H9 (cell line): ENCODE results near the gene BSDC1. TPM values are rescaled to one million over a fixed set of nuclear protein-coding genes. Genes with fewer than 3 reads are reported as not detected.

Experiments
- DNase-seq: peaks from one replicate; pipeline ENCODE4 v3.0.0-alpha.2; 2017
- H2AFZ ChIP-seq: one replicate; pipeline ENCODE4 v1.6.1; 2013; ENCODE audit warnings: mild to moderate bottlenecking, low read length, control low read depth, moderate library complexity
- H2AK5ac ChIP-seq: 2 replicates; pipeline ENCODE4 v1.6.1; 2013; ENCODE audit warnings: low read length, control low read depth, mixed read lengths; ENCODE audit not compliant: insufficient read length
- H2BK120ac ChIP-seq: one replicate; pipeline ENCODE4 v1.6.1; 2013; ENCODE audit warnings: low read depth, mild to moderate bottlenecking, low read length, control low read depth, inconsistent platforms; ENCODE audit not compliant: poor library complexity, severe bottlenecking
- H2BK12ac ChIP-seq: 2 replicates; pipeline ENCODE4 v1.6.1; 2013; ENCODE audit warnings: low read length, control low read depth, mixed read lengths, low read depth; ENCODE audit not compliant: insufficient read length
- H2BK15ac ChIP-seq: 2 replicates; pipeline ENCODE4 v1.6.1; 2013; ENCODE audit warnings: low read depth, low read length, control low read depth
- H2BK20ac ChIP-seq: one replicate; pipeline ENCODE4 v1.6.1; 2013; ENCODE audit warnings: low read depth, mild to moderate bottlenecking, low read length, control low read depth, inconsistent platforms; ENCODE audit not compliant: poor library complexity, severe bottlenecking
- H2BK5ac ChIP-seq: 2 replicates; pipeline ENCODE4 v1.6.1; 2013; ENCODE audit warnings: low read length, control low read depth, mixed read lengths; ENCODE audit not compliant: insufficient read length
- H3K14ac ChIP-seq: 2 replicates; pipeline ENCODE4 v1.6.1; 2013; ENCODE audit warnings: low read length, control low read depth; ENCODE audit not compliant: insufficient read depth
- H3K18ac ChIP-seq: 2 replicates; pipeline ENCODE4 v1.6.1; 2013; ENCODE audit warnings: low read depth, mild to moderate bottlenecking, mixed read lengths, low read length, control low read depth; ENCODE audit not compliant: insufficient read length
- H3K23ac ChIP-seq: 2 replicates; pipeline ENCODE4 v1.6.1; 2013; ENCODE audit warnings: low read length, control low read depth, mixed read lengths, low read depth; ENCODE audit not compliant: insufficient read length
- H3K23me2 ChIP-seq: 2 replicates; pipeline ENCODE4 v1.6.1; 2013; ENCODE audit warnings: low read depth, mild to moderate bottlenecking, mixed read lengths, low read length, control low read depth; ENCODE audit not compliant: insufficient read length, poor library complexity, severe bottlenecking
- H3K27ac ChIP-seq: 2 replicates; pipeline ENCODE4 v1.5.1; 2013; ENCODE audit warnings: low read length, control low read depth, mixed read lengths, low read depth; ENCODE audit not compliant: insufficient read length
- H3K27me3 ChIP-seq: 2 replicates; pipeline ENCODE4 v1.6.1; 2013; ENCODE audit warnings: low read length, control low read depth, inconsistent platforms; ENCODE audit not compliant: insufficient read depth
- H3K4ac ChIP-seq: 2 replicates; pipeline ENCODE4 v1.6.1; 2013; ENCODE audit warnings: low read depth, mild to moderate bottlenecking, control low read depth, inconsistent platforms, low read length, moderate library complexity
- H3K4me1 ChIP-seq: 2 replicates; pipeline ENCODE4 v1.6.1; 2013; ENCODE audit warnings: low read length, control low read depth, inconsistent platforms; ENCODE audit not compliant: insufficient read depth
- H3K4me2 ChIP-seq: 2 replicates; pipeline ENCODE4 v1.6.1; 2013; ENCODE audit warnings: low read length, control low read depth, mixed read lengths; ENCODE audit not compliant: insufficient read length, insufficient read depth
- H3K56ac ChIP-seq: 2 replicates; pipeline ENCODE4 v1.6.1; 2013; ENCODE audit warnings: low read depth, mild to moderate bottlenecking, mixed read lengths, low read length, control low read depth; ENCODE audit not compliant: insufficient read length
- H3K79me1 ChIP-seq: 2 replicates; pipeline ENCODE4 v1.6.1; 2013; ENCODE audit warnings: low read depth, mild to moderate bottlenecking, moderate library complexity, low read length, control low read depth, inconsistent platforms; ENCODE audit not compliant: insufficient read depth, poor library complexity, severe bottlenecking
- H3K79me2 ChIP-seq: 2 replicates; pipeline ENCODE4 v1.6.1; 2013; ENCODE audit warnings: low read length, control low read depth, inconsistent platforms; ENCODE audit not compliant: insufficient read depth
- H3K9ac ChIP-seq: 2 replicates; pipeline ENCODE4 v1.6.1; 2013; ENCODE audit warnings: low read length, control low read depth, mixed read lengths; ENCODE audit not compliant: insufficient read length; ENCODE audit errors: extremely low read depth
- H3K9me3 ChIP-seq: one replicate; pipeline ENCODE4 v1.6.1; 2013; ENCODE audit warnings: low read depth, low read length, inconsistent platforms; ENCODE audit not compliant: control insufficient read depth
- H3T11ph ChIP-seq: one replicate; pipeline ENCODE4 v1.6.1; 2013; ENCODE audit warnings: mild to moderate bottlenecking, low read length, control low read depth, inconsistent platforms
- H4K20me1 ChIP-seq: one replicate; pipeline ENCODE4 v1.6.1; 2013; ENCODE audit not compliant: control insufficient read depth, insufficient read length, insufficient read depth
- H4K5ac ChIP-seq: 2 replicates; pipeline ENCODE4 v1.6.1; 2013; ENCODE audit warnings: low read depth, mild to moderate bottlenecking, mixed read lengths, low read length, control low read depth; ENCODE audit not compliant: insufficient read length
- H4K8ac ChIP-seq: replicated peaks from 2 replicates; pipeline ENCODE4 v1.6.1; 2013; ENCODE audit warnings: low read length, control low read depth, mixed read lengths, low read depth; ENCODE audit not compliant: insufficient read length
- H4K91ac ChIP-seq: 2 replicates; pipeline ENCODE4 v1.6.1; 2013; ENCODE audit warnings: low read depth, mild to moderate bottlenecking, moderate library complexity, mixed read lengths, low read length, control low read depth; ENCODE audit not compliant: insufficient read length
- H3K27ac Mint-ChIP-seq, 3 experiments: 2 replicates in 2 of 3; 3 replicates in 1 of 3; pipeline ENCODE4 v1.8.0; 2020 to 2021; ENCODE audit warnings: mixed read lengths in 3 of 3, mild to moderate bottlenecking in 1 of 3, moderate library complexity in 1 of 3
- H3K27me3 Mint-ChIP-seq: 2 replicates; pipeline ENCODE4 v1.8.0; 2021; ENCODE audit warnings: low read depth, mild to moderate bottlenecking, moderate library complexity, mixed read lengths
- H3K36me3 Mint-ChIP-seq, 3 experiments: 2 replicates in 2 of 3; 3 replicates in 1 of 3; pipeline ENCODE4 v1.8.0; 2020 to 2021; ENCODE audit warnings: low read depth in 3 of 3, mixed read lengths in 3 of 3; ENCODE audit not compliant: insufficient read depth in 1 of 3
- H3K4me1 Mint-ChIP-seq, 2 experiments: 2 replicates each; pipeline ENCODE4 v1.8.0; 2020; ENCODE audit warnings: mixed read lengths in 2 of 2
- H3K4me3 Mint-ChIP-seq, 2 experiments: 2 replicates in 1 of 2; 3 replicates in 1 of 2; pipeline ENCODE4 v1.8.0; 2020 to 2021; ENCODE audit warnings: mild to moderate bottlenecking in 2 of 2, mixed read lengths in 2 of 2, moderate library complexity in 1 of 2
- H3K9me3 Mint-ChIP-seq, 2 experiments: 2 replicates in 1 of 2; 3 replicates in 1 of 2; pipeline ENCODE4 v1.8.0; 2020; ENCODE audit warnings: mild to moderate bottlenecking in 2 of 2, mixed read lengths in 2 of 2, moderate library complexity in 1 of 2
- WGBS: extraction: QIAGEN DNeasy Blood & Tissue Kit; methylation state at CpG from one replicate; pipeline ENCODE4 v1.1.7; 2013; ENCODE audit warnings: missing lambda C conversion rate, low lambda C conversion rate, mixed read lengths; ENCODE audit not compliant: insufficient read length; ENCODE audit errors: extremely low coverage; 5-methylcytosine and 5-hydroxymethylcytosine counted together
- total RNA-seq: library from RNA; stranded (reverse); gene quantifications from 2 replicates; pipeline ENCODE4 v1.2.1, GENCODE V29; 2021
- TF ChIP-seq, protein P1 (sequence below): fragments of 200-600 bp; sonication (generic); conservative IDR thresholded peaks from 3 replicates; pipeline ENCODE4 v1.8.0; 2021; ENCODE audit warnings: antibody characterized with exemption, mild to moderate bottlenecking

Gene BSDC1
- total RNA-seq, 1 experiment from 2014 or later = 52.6 TPM

DNA sequence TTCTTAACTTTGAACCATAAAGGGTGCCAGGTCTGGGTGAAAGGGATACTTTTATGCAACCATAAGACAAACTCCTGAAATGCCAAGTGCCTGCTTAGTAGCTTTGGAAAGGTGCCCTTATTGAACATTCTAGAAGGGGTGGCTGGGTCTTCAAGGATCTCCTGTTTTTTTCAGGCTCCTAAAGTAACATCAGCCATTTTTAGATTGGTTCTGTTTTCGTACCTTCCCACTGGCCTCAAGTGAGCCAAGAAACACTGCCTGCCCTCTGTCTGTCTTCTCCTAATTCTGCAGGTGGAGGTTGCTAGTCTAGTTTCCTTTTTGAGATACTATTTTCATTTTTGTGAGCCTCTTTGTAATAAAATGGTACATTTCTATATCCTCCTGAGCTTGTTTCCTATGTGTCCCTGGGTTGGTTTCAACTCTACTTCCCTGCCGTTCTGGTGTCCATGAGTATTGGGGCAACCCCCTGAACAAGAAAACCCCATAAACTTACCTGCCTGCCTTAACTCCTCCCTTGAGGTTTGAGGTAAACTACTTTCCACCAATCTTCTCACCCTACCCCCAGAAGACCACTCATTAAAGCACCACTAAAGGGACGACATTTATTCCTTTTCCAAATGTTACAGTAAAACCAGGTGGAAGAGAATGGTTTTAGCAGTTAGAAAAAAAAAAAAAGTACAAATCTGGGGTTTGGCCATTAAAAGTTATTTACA, 60.8 kb downstream of the BSDC1 start:
- Histone ChIP-seq H3K23me2 (peaks cover 11% of the 10 kb centered on the region), H4K8ac (no peak overlapping the region), H3K27me3 (peaks cover 2% of the 10 kb centered on the region; the same call in 1 of the 2 replicates), H2BK15ac (no peak overlapping the region), H3K4me1 (peaks cover 3% of the 10 kb centered on the region; the same call in 1 of the 2 replicates), H3K56ac (no peak overlapping the region), H3K27ac (no peak overlapping the region), H2BK5ac (no peak overlapping the region), H3K79me1 (no peaks in the 10 kb centered on the region), H2BK120ac (no peak overlapping the region), H4K5ac (no peak overlapping the region), H2AK5ac (no peak overlapping the region), H3K23ac (no peak overlapping the region), H3K9ac (no peak overlapping the region), H3K4ac (no peak overlapping the region), H3K14ac (no peak overlapping the region), H3K18ac (no peak overlapping the region), H4K91ac (no peak overlapping the region), H3K79me2 (peaks cover 6% of the 10 kb centered on the region; the same call in 1 of the 2 replicates), H2BK12ac (no peak overlapping the region), H3K9me3 (no peaks in the 10 kb centered on the region), H4K20me1 (no peaks in the 10 kb centered on the region), H3T11ph (no peak overlapping the region), H2BK20ac (no peak overlapping the region), H3K4me2 (no peak overlapping the region), H2AFZ (no peak overlapping the region)
- H3K4me3 Mint-ChIP-seq = peak overlapping the region; percentile 93 to 97
- H3K27me3 Mint-ChIP-seq = peaks cover 23% of the 10 kb centered on the region
- WGBS = no CpG with 5 or more reads among the region's 3 CpGs
- TF ChIP-seq, protein P1, sequence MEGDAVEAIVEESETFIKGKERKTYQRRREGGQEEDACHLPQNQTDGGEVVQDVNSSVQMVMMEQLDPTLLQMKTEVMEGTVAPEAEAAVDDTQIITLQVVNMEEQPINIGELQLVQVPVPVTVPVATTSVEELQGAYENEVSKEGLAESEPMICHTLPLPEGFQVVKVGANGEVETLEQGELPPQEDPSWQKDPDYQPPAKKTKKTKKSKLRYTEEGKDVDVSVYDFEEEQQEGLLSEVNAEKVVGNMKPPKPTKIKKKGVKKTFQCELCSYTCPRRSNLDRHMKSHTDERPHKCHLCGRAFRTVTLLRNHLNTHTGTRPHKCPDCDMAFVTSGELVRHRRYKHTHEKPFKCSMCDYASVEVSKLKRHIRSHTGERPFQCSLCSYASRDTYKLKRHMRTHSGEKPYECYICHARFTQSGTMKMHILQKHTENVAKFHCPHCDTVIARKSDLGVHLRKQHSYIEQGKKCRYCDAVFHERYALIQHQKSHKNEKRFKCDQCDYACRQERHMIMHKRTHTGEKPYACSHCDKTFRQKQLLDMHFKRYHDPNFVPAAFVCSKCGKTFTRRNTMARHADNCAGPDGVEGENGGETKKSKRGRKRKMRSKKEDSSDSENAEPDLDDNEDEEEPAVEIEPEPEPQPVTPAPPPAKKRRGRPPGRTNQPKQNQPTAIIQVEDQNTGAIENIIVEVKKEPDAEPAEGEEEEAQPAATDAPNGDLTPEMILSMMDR = no peak
- no peaks in the 10 kb centered on the region; a peak in 1 of 5 replicates for H3K9me3 Mint-ChIP-seq
- peak overlapping the region in 1 of 3 experiments; percentile 88; a peak in 2 of 7 replicates for H3K27ac Mint-ChIP-seq
- no peak for DNase-seq
- peaks cover 35 to 66% (median 61%) of the 10 kb centered on the region in 3 experiments for H3K36me3 Mint-ChIP-seq
- H3K4me1 Mint-ChIP-seq = peaks cover 38 to 51% of the 10 kb centered on the region in 2 experiments
